Stimulated activated naive CD8-positive, alpha-beta T cell treated with anti-CD3 and anti-CD28 coated beads, Interleukin-15, Interleukin-2, amounts not matched to agents 100 ng/mL and 50 ng/mL, for 24 hours (primary cell): ENCODE results near the gene GRID1.

Source experiments
- H3K27ac Mint-ChIP-seq: one replicate; pipeline ENCODE4 v1.8.0; 2021; ENCODE audit warnings: mild to moderate bottlenecking, mixed read lengths
- H3K27me3 Mint-ChIP-seq: one replicate; pipeline ENCODE4 v1.8.0; 2021; ENCODE audit warnings: mixed read lengths
- H3K36me3 Mint-ChIP-seq: one replicate; pipeline ENCODE4 v1.8.0; 2021; ENCODE audit warnings: low read depth, mixed read lengths
- H3K4me1 Mint-ChIP-seq: one replicate; pipeline ENCODE4 v1.8.0; 2021; ENCODE audit warnings: low read depth, mixed read lengths
- H3K4me3 Mint-ChIP-seq: one replicate; pipeline ENCODE4 v1.8.0; 2021; ENCODE audit warnings: mild to moderate bottlenecking, mixed read lengths
- H3K9me3 Mint-ChIP-seq: one replicate; pipeline ENCODE4 v1.8.0; 2021; ENCODE audit warnings: mixed read lengths

GRID1 gene

DNA sequence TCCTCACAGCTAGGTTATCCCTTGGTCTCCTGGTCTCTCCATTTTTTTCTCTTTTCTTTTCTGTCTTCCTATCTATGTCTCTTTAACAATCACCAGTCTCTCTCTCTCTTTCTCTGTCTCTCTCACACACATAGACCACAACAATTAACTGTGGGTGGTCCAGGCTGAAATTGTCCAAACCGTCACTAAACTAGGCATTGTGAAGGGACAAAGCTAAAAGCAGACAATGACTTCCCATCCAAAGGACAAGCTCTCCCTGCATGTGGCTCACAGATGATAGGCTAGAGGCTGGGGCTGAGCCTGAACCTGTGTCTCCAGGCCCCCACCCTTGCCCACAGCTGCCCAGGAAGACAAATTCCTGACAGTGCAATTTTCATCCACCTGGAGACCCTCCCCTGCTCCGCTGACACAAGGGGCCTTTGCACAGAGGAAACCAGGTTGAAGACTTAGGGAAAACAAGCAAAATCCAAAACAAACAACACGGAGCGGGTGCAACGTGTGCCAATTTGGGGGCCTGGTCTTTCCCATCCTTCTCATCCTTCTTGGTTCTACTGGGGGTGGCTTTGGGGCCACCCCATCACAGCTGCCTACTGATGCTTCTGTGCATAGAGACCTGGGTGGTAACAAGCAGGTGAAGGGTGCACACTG is 755.4 kb downstream of the GRID1 start:
- Mint-ChIP-seq H3K27me3 (no peaks in the 10 kb centered on the region), H3K27ac (no peak overlapping the region), H3K4me1 (peaks cover 36% of the 10 kb centered on the region), H3K36me3 (no peaks in the 10 kb centered on the region), H3K9me3 (no peaks in the 10 kb centered on the region), H3K4me3 (no peak overlapping the region)

DNA sequence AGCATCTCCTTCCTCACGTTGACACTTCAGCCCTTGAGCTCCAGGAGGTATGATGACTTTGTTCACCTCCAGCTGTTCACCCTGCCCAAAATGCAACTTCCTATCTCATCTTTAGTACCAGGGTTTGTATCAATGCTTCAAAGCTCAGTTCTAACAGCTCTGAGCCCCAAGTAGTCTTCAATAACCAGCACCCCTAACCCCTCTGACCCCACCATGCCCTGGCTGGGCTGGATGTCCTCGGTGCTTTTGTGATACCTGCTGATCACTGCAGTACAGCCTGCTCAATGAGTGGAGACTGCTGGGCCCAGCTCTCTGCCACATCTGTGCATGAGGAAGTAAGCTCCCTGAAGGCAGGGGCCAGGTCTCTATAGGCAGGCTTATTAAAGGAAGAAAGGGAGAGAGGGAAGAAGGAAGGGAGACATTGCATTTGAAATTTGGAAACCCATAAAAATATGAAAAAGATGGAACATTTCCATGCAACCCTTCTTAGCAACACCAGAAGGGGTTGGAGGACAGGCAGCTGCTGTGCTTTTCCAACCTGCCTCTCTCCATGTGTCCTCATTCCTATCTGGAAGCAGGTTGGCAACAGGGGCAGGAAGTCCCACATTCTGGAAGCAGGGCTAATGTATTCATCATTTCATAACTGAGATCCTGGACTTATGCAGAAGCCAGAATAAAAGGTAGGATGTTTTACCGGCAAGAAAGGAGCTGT is 756.1 kb downstream of the GRID1 start:
- Mint-ChIP-seq H3K27me3 (no peaks in the 10 kb centered on the region), H3K27ac (no peak overlapping the region), H3K4me3 (no peak overlapping the region), H3K9me3 (no peaks in the 10 kb centered on the region), H3K4me1 (peaks cover 36% of the 10 kb centered on the region), H3K36me3 (no peaks in the 10 kb centered on the region)

GRCh38 chr10:85609509-85609908 is 757.1 kb downstream of the GRID1 start:
- Mint-ChIP-seq H3K9me3 (no peaks in the 10 kb centered on the region), H3K36me3 (no peaks in the 10 kb centered on the region), H3K27me3 (no peaks in the 10 kb centered on the region), H3K27ac (no peak overlapping the region), H3K4me1 (peaks cover 31% of the 10 kb centered on the region), H3K4me3 (no peak overlapping the region)

- Mint-ChIP-seq H3K36me3 (no peaks in the 10 kb centered on the region), H3K27ac (no peak overlapping the region), H3K27me3 (no peaks in the 10 kb centered on the region), H3K9me3 (no peaks in the 10 kb centered on the region), H3K4me1 (peaks cover 23% of the 10 kb centered on the region), H3K4me3 (no peak overlapping the region)
Measured at GRCh38 chr10:85608706-85609105, 757.9 kb downstream of the GRID1 start.

- Mint-ChIP-seq H3K27me3 (no peaks in the 10 kb centered on the region), H3K4me3 (no peak overlapping the region), H3K27ac (no peak overlapping the region), H3K4me1 (peaks cover 7% of the 10 kb centered on the region), H3K36me3 (no peaks in the 10 kb centered on the region), H3K9me3 (no peaks in the 10 kb centered on the region)
Measured at GRCh38 chr10:85607043-85607695, 759.4 kb downstream of the GRID1 start.

DNA sequence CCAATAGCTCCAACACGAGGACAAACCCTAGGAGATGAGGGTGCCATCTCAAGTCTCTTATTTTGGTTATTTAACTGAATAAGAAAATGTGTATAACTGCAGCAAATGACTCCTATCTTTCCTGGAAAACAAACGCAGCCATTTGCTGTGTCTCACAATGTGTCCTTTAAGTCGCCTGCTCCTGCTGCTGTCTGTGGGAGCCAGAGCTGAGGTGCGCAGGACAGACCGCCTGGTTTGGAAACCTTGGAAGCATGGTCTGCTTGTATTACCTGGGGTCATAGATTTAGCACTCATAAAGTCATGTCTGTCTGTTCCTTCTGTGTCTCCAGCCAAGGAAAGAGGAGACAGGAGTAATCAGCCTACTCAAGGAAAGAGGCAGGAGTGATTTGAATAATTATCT is 760.2 kb downstream of the GRID1 start:
- no peaks in the 10 kb centered on the region for H3K9me3 Mint-ChIP-seq
- no peaks in the 10 kb centered on the region for H3K4me1 Mint-ChIP-seq
- no peak overlapping the region for H3K27ac Mint-ChIP-seq
- H3K4me3 Mint-ChIP-seq: no peak overlapping the region
- H3K36me3 Mint-ChIP-seq: no peaks in the 10 kb centered on the region
- no peaks in the 10 kb centered on the region for H3K27me3 Mint-ChIP-seq

GRCh38 chr10:85604884-85605283 is 761.7 kb downstream of the GRID1 start:
- Mint-ChIP-seq H3K4me3 (no peak overlapping the region), H3K36me3 (no peaks in the 10 kb centered on the region), H3K27me3 (no peaks in the 10 kb centered on the region), H3K9me3 (no peaks in the 10 kb centered on the region), H3K27ac (no peak overlapping the region), H3K4me1 (no peaks in the 10 kb centered on the region)

- Mint-ChIP-seq H3K4me1 (no peaks in the 10 kb centered on the region), H3K27ac (no peak overlapping the region), H3K27me3 (no peaks in the 10 kb centered on the region), H3K9me3 (no peaks in the 10 kb centered on the region), H3K36me3 (no peaks in the 10 kb centered on the region), H3K4me3 (no peak overlapping the region)
Measured at GRCh38 chr10:85604136-85604725, 762.4 kb downstream of the GRID1 start.

- Mint-ChIP-seq H3K27ac (no peak overlapping the region), H3K4me1 (no peaks in the 10 kb centered on the region), H3K27me3 (no peaks in the 10 kb centered on the region), H3K4me3 (no peak overlapping the region), H3K9me3 (no peaks in the 10 kb centered on the region), H3K36me3 (no peaks in the 10 kb centered on the region)
Measured at GRCh38 chr10:85603151-85603940, 763.2 kb downstream of the GRID1 start.

GRCh38 chr10:85602713-85603112 is 763.9 kb downstream of the GRID1 start:
- Mint-ChIP-seq H3K36me3 (no peaks in the 10 kb centered on the region), H3K4me3 (no peak overlapping the region), H3K27ac (no peak overlapping the region), H3K4me1 (no peaks in the 10 kb centered on the region), H3K27me3 (no peaks in the 10 kb centered on the region), H3K9me3 (no peaks in the 10 kb centered on the region)

- Mint-ChIP-seq H3K4me3 (no peak overlapping the region), H3K27ac (no peak overlapping the region), H3K9me3 (no peaks in the 10 kb centered on the region), H3K4me1 (no peaks in the 10 kb centered on the region), H3K27me3 (no peaks in the 10 kb centered on the region), H3K36me3 (no peaks in the 10 kb centered on the region)
Measured at GRCh38 chr10:85602306-85602705, 764.3 kb downstream of the GRID1 start.

DNA sequence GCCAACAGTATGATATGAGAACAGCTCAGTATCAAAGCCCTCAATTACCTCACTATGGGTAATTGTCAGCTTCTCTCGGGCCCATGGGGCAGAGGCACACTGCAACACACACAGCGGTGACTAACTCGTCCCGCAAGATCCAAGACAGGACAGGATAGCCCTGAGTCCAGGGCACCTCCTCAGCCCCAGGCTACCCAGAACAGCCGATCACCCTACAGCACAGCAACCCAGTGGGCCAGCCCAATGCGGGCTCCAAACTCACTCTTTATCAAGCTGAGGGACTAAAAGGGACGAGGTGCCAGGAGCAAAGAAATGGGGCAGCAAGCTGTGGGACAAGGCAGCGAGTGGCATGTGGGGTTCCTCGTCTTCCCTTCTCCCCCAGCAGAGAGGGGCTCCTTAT is 765.1 kb downstream of the GRID1 start:
- H3K36me3 Mint-ChIP-seq: no peaks in the 10 kb centered on the region
- no peaks in the 10 kb centered on the region for H3K4me1 Mint-ChIP-seq
- no peaks in the 10 kb centered on the region for H3K9me3 Mint-ChIP-seq
- no peaks in the 10 kb centered on the region for H3K27me3 Mint-ChIP-seq
- no peak overlapping the region for H3K4me3 Mint-ChIP-seq
- no peak overlapping the region for H3K27ac Mint-ChIP-seq

- H3K27ac Mint-ChIP-seq: no peak overlapping the region
- H3K4me3 Mint-ChIP-seq: no peak overlapping the region
- no peaks in the 10 kb centered on the region for H3K9me3 Mint-ChIP-seq
- no peaks in the 10 kb centered on the region for H3K4me1 Mint-ChIP-seq
- H3K36me3 Mint-ChIP-seq: no peaks in the 10 kb centered on the region
- H3K27me3 Mint-ChIP-seq: no peaks in the 10 kb centered on the region
Measured at GRCh38 chr10:85600744-85601081, 765.9 kb downstream of the GRID1 start.

DNA sequence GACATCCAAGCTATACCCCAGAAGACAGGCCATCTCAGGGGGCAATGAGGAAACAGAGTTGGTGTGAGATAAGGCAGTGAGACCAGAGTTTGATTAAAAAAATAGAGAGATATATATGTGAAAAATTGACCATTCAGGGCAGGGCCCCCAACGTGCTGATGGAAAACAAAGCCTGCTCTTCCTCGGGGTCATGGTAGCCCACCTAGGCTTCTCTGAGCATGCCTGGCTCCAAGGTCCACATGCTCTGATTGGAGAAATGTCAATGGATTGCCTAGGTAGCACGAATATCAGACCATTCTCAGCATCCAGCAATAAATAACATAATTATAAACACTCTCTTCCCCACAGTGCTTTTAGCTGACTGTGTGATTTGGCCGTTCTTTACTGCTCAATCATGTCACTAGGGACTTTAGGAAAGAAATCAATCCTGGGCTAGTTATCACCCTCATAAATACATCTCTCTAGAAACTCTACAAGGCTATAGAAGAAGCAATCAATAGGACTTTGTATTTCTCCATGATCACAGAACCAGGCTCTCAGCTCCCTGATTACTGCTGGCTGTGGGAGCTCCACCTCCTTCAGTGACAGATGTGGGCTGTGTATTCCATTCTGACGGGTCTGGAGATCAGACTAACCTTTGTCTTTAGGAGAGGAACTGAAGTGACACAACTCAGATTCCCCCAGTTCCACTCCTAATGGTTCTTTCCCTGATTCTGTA is 766.4 kb downstream of the GRID1 start:
- H3K27me3 Mint-ChIP-seq: no peaks in the 10 kb centered on the region
- H3K27ac Mint-ChIP-seq: no peak overlapping the region
- no peaks in the 10 kb centered on the region for H3K36me3 Mint-ChIP-seq
- no peaks in the 10 kb centered on the region for H3K4me1 Mint-ChIP-seq
- H3K9me3 Mint-ChIP-seq: no peaks in the 10 kb centered on the region
- H3K4me3 Mint-ChIP-seq: no peak overlapping the region
